ENCODE results near the gene PYGB.
"Not testable (repeated sequence)": the region's sequence is repeated elsewhere in the genome, so short reads cannot be mapped to it uniquely, and the experiment has no call there.

PYGB gene

DNA sequence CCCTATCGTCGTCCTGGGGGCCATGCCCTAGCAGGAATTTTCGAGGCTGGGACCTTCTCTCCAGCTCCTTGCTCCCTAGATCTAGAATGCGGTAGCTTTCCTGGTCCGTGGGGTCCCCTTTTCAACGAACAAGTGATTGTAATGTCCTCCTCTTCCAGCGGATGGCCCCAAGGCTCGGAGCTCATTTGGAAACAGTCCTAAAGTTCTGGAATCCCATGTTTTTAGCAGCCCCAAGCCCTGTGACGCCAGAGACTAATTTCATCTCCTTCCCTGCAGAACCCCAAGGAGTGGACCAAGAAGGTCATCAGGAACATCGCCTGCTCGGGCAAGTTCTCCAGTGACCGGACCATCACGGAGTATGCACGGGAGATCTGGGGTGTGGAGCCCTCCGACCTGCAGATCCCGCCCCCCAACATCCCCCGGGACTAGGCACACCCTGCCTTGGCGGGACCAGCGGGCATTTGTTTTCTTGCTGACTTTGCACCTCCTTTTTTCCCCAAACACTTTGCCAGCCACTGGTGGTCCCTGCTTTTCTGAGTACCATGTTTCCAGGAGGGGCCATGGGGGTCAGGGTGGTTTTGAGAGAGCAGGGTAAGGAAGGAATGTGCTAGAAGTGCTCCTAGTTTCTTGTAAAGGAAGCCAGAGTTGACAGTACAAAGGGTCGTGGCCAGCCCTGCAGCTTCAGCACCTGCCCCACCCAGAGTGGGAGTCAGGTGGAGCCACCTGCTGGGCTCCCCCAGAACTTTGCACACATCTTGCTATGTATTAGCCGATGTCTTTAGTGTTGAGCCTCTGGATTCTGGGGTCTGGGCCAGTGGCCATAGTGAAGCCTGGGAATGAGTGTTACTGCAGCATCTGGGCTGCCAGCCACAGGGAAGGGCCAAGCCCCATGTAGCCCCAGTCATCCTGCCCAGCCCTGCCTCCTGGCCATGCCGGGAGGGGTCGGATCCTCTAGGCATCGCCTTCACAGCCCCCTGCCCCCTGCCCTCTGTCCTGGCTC, 48.5 kb downstream of the PYGB start:
- DNase-seq (ENCODE audit: low read depth), result no peak

DNA sequence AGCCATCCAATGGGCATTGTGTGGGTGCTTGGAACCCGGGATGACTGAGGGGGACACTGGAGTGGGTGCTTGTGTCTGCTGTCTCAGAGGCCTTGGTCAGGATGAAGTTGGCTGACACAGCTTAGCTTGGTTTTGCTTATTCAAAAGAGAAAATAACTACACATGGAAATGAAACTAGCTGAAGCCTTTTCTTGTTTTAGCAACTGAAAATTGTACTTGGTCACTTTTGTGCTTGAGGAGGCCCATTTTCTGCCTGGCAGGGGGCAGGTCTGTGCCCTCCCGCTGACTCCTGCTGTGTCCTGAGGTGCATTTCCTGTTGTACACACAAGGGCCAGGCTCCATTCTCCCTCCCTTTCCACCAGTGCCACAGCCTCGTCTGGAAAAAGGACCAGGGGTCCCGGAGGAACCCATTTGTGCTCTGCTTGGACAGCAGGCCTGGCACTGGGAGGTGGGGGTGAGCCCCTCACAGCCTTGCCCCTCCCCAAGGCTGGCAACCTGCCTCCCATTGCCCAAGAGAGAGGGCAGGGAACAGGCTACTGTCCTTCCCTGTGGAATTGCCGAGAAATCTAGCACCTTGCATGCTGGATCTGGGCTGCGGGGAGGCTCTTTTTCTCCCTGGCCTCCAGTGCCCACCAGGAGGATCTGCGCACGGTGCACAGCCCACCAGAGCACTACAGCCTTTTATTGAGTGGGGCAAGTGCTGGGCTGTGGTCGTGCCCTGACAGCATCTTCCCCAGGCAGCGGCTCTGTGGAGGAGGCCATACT, 49.4 kb downstream of the PYGB start:
- DNase-seq (ENCODE audit: low read depth), result no peak

DNA sequence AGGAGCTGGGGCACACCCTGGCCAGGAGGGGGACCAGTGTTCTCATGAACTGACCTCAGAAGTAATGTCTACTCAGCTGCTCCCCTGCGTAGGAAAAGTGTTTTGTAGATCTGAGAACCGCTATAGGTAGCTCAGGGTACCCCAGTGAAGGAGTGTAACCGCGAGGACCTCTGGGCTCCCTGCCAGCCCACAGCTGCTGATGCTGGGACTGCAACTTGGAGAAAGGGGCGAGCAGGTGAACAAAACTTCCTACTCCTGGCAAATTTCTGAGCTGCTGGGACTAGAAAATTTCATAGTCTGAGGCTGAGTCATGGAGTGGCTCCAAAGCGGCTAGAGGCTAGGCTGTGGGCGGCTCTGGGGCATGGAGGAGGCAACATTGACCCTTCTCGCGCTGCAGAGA, 51.9 kb downstream of the PYGB start:
- DNase-seq (ENCODE audit: low read depth), result no peak

- no peak for DNase-seq (ENCODE audit: low read depth)
Observed at GRCh38 chr20:25300496-25301170, 52.7 kb downstream of the PYGB start.

DNA sequence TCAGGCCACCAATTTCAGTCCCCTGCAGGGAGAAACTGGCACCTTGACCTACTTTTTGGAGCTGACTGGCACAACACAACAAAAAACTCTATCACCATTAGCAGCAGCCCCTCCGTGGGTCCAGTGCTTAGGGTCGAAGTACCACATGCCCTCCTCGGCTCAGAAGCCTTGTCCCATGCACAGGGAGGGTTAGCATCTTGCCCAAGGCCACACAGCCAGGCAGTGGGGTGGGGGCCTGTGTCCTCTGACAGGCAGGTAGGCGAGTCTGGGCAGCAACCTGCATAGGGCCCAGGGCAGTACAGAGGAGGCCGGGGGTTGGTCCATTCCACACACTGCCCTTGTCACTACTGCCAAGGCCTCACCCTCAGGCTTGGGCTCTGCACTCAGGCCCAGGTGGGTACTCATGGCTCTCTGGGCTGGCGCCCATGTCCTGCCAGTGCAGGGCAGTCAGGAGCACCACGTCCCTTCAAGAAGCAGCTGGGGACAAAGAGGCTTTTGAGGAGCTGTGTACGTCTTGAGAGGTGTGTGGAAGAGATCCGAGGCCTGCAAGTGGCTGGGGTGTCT, 53.6 kb downstream of the PYGB start:
- no peak for DNase-seq (ENCODE audit: low read depth)

DNA sequence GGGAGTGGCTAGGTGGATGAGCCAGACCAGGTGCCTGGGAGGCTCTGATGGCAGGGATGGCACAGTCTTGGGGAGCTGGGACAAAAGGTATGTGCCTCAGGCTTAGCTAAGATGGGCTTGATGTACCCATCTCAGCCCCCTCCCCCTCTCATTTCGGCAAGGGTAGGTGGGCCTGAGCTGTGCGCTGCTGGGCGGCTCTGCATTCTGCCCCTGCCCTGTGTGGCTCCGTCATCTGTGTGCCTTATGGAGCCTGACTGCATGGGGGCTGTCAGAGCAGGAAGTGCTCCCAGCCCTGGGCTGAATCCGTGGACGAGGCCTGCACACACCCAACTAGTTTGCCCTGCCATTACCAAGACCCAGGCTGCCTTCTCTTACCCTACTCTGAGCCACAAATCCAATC, 54.7 kb downstream of the PYGB start:
- no peak for DNase-seq (ENCODE audit: low read depth)

DNA sequence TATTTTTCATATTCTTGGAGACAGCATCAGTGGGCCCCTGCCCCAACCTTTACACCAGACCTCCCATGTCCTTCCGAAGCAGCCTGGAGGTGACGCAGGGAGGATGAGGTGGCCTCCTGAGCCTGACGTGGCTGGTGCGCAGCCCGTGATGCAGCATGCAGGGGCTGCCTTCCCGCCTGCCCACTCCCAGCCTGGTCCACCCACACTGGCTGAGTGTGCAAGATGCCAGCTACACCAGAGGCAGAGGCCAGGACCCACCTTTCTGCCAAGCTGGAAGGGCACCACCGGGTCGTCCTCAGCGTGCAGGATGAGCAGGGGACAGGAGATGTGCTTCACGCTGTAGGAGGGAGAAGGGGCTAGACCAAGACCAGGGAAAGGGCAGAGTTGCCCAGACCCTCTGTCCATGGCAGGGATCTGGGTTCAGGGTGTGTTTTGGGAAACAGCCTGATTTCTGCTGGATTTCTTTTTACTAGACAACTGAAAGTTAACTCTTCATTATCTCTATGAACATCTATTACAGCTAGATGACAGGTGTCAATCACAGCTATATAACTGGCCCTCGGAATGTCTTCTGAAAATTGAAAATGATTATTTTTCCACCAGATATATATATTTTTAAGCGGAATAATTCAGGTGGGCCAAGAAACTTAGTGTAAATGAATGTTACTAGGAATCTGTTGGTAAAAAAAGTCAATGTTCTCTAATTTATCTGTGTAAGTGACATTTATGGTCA, 55.6 kb downstream of the PYGB start:
- no peak for DNase-seq (ENCODE audit: low read depth)

- no peak for DNase-seq (ENCODE audit: low read depth)
Observed at GRCh38 chr20:25304025-25304549, 56.2 kb downstream of the PYGB start.

- DNase-seq (ENCODE audit: low read depth), result no peak
Observed at GRCh38 chr20:25306991-25307903, 59.4 kb downstream of the PYGB start.

- DNase-seq (ENCODE audit: low read depth), result no peak
Observed at GRCh38 chr20:25308083-25308491, 60.2 kb downstream of the PYGB start.

GRCh38 chr20:25308671-25309394, 60.9 kb downstream of the PYGB start:
- DNase-seq (ENCODE audit: low read depth), result no peak

- DNase-seq (ENCODE audit: low read depth), result no peak
Observed at GRCh38 chr20:25309395-25310267, 61.7 kb downstream of the PYGB start.

DNA sequence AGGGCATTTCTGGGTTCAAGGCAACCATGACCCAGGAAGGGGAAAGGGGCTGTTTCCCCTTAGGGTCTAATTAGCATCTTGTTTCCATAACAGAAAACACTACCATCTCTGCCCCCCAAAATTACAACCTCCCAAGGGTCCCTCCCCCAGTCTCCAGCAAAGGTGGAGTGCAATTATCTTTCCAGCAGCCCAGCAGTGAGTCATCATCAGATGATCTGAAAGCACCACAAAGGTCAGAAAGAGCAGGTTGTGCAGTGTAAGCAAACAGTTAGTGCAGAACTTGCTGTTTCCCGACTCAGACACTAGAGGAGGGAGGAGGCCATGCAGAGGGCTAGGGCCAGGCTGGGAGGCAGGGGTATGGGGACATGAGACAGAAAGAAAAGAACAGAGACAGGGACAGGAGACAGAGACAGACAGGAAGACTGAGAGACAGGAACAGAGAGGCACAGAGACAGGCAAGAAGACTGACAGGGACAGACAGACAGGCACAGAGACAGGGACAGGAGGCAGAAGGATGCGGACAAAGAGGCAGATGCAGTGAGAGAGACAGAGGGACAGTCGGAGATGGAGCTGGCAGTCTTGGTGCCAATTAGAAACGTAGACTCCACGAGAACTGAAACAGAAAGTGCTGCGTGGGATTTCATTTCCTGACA, 62.5 kb downstream of the PYGB start:
- DNase-seq (ENCODE audit: low read depth), result no peak

- DNase-seq (ENCODE audit: low read depth), result no peak
Observed at GRCh38 chr20:25310921-25311728, 63.2 kb downstream of the PYGB start.

DNA sequence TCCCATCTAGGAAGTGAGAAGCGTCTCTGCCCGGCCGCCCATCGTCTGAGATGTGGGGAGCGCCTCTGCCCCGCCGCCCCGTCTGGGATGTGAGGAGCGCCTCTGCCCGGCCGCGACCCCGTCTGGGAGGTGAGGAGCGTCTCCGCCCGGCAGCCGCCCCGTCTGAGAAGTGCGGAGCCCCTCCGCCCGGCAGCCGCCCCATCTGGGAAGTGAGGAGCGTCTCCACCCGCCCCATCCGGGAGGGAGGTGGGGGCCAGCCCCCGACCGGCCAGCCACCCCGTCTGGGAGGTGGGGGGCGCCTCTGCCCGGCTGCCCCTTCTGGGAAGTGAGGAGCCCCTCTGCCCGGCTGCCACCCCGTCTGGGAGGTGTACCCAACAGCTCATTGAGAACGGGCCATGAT, 64.8 kb downstream of the PYGB start:
- DNase-seq (ENCODE audit: low read depth), result not testable (repeated sequence)

- DNase-seq (ENCODE audit: low read depth), result no peak
Observed at GRCh38 chr20:25313593-25313992, 65.7 kb downstream of the PYGB start.
